K562 (cell line): Measurements from ENCODE around the gene AP1M2. TPM values are rescaled to one million over a fixed set of nuclear protein-coding genes. Genes with fewer than 3 reads are reported as not detected.

Experiments
- ETV1 ChIP-seq: fragments of 450-650 bp; conservative IDR thresholded peaks from 2 replicates; pipeline ENCODE4 v1.6.1; 2016; ENCODE audit warnings: missing genetic modification characterization, control low read depth, low read depth, missing compliant biosample characterization
- HDAC2 ChIP-seq: fragments of 450-650 bp; IDR thresholded peaks from 2 replicates; pipeline ENCODE4 v1.6.1; 2016; ENCODE audit warnings: mild to moderate bottlenecking
- HDAC8 ChIP-seq: fragments of 450-650 bp; IDR thresholded peaks from 2 replicates; pipeline ENCODE4 v1.6.1; 2016; ENCODE audit warnings: mild to moderate bottlenecking, missing genetic modification characterization, moderate library complexity, missing compliant biosample characterization
- LEF1 ChIP-seq: fragments of 450-650 bp; IDR thresholded peaks from 2 replicates; pipeline ENCODE4 v1.6.1; 2016; ENCODE audit warnings: mild to moderate bottlenecking
- MTA2 ChIP-seq: fragments of 450-650 bp; IDR thresholded peaks from 2 replicates; pipeline ENCODE4 v1.6.1; 2016; ENCODE audit warnings: low read depth
- NFE2L1 ChIP-seq: fragments of 450-650 bp; IDR thresholded peaks from 2 replicates; pipeline ENCODE4 v1.6.1; 2016; ENCODE audit warnings: missing genetic modification characterization, low read depth, mild to moderate bottlenecking, missing compliant biosample characterization, moderate library complexity, borderline replicate concordance
- POU5F1 ChIP-seq: fragments of 150-350 bp; IDR thresholded peaks from 2 replicates; pipeline ENCODE4 v1.6.1; 2014; ENCODE audit warnings: borderline replicate concordance, low read length, low read depth, mild to moderate bottlenecking; ENCODE audit not compliant: partially characterized antibody
- RBM14 ChIP-seq: fragments of 200-400 bp; formaldehyde crosslinking; IDR thresholded peaks from 2 replicates; pipeline ENCODE4 v1.6.1; 2018; ENCODE audit warnings: low read depth, mild to moderate bottlenecking, low read length, moderate library complexity, borderline replicate concordance; ENCODE audit not compliant: insufficient read depth
- TARDBP ChIP-seq: fragments of 450-650 bp; IDR thresholded peaks from 2 replicates; pipeline ENCODE4 v1.6.1; 2016
- WHSC1 ChIP-seq: IDR thresholded peaks from one replicate; pipeline ENCODE4 v1.6.1; 2012; ENCODE audit warnings: low read length, control low read depth, inconsistent platforms
- ZKSCAN3 ChIP-seq: fragments of 250-450 bp; sonication (Bioruptor Pico); IDR thresholded peaks from 2 replicates; pipeline ENCODE4 v1.4.0; 2020
- ZNF12 ChIP-seq: sonication (generic); formaldehyde crosslinking; IDR thresholded peaks from 2 replicates; pipeline ENCODE4 v1.4.0; 2020; ENCODE audit warnings: mild to moderate bottlenecking, missing genetic modification reagents
- ZNF347 ChIP-seq: fragments of 450-650 bp; formaldehyde crosslinking; IDR thresholded peaks from 2 replicates; pipeline ENCODE4 v1.4.0; 2020; ENCODE audit warnings: low read depth, mild to moderate bottlenecking, moderate library complexity
- polyA plus RNA-seq, 8 experiments: library from polyadenylated mRNA; depleted of rRNA in 4 of 8; stranded (reverse) in 5 of 8; unstranded in 3 of 8; fragments of >200 nt; fragmentation: Nextera tagmentation in 2 of 8; fragmentation: Illumina TruSeq in 1 of 8; extraction: Ambion mirVana in 2 of 8; extraction: Trizol in 1 of 8; gene quantifications; 2 replicates each; pipeline versions ENCODE4 v1.2.1 to v1.2.3, GENCODE V29; 2011 to 2014; ENCODE audit warnings: inconsistent platforms in 1 of 8, missing spikeins in 1 of 8
- total RNA-seq, 7 experiments: library from RNA; depleted of rRNA in 6 of 7; stranded (reverse); fragments of >200 nt in 6 of 7; fragmentation: Illumina TruSeq in 2 of 7; extraction: Trizol in 2 of 7; gene quantifications; 2 replicates each; pipeline versions ENCODE4 v1.2.1 to v1.2.3, GENCODE V29; 2011 to 2021; ENCODE audit warnings: low replicate concordance in 1 of 7
- TF ChIP-seq, protein P1 (sequence below): fragments of 450-650 bp; IDR thresholded peaks from 2 replicates; pipeline ENCODE4 v1.6.1; 2016; ENCODE audit warnings: borderline replicate concordance
- TF ChIP-seq, protein P2 (sequence below): IDR thresholded peaks from 2 replicates; pipeline ENCODE4 v1.6.1; 2016; ENCODE audit warnings: missing genetic modification characterization, missing compliant biosample characterization
- TF ChIP-seq, protein P3 (sequence below), 2 experiments: fragments of 450-650 bp; IDR thresholded peaks; 2 replicates each; pipeline ENCODE4 v1.6.1; 2018; ENCODE audit warnings: mild to moderate bottlenecking in 2 of 2, low read depth in 1 of 2; ENCODE audit not compliant: partially characterized antibody in 2 of 2
- TF ChIP-seq, protein P4 (sequence below): sonication (generic); formaldehyde crosslinking; IDR thresholded peaks from 2 replicates; pipeline ENCODE4 v1.9.0; 2022; ENCODE audit warnings: mild to moderate bottlenecking, missing genetic modification reagents
- TF ChIP-seq, protein P5 (sequence below): sonication (generic); formaldehyde crosslinking; IDR thresholded peaks from 2 replicates; pipeline ENCODE4 v1.8.0; 2022; ENCODE audit warnings: missing genetic modification reagents, mild to moderate bottlenecking, borderline replicate concordance

AP1M2 gene
- total and polyA plus RNA-seq, 9 of the 15 experiments (the other 6 are each of a cell fraction or from before 2014, with no cell fraction given) = 0.33 to 1.4 (median 0.89) TPM; not detected in 1

DNA sequence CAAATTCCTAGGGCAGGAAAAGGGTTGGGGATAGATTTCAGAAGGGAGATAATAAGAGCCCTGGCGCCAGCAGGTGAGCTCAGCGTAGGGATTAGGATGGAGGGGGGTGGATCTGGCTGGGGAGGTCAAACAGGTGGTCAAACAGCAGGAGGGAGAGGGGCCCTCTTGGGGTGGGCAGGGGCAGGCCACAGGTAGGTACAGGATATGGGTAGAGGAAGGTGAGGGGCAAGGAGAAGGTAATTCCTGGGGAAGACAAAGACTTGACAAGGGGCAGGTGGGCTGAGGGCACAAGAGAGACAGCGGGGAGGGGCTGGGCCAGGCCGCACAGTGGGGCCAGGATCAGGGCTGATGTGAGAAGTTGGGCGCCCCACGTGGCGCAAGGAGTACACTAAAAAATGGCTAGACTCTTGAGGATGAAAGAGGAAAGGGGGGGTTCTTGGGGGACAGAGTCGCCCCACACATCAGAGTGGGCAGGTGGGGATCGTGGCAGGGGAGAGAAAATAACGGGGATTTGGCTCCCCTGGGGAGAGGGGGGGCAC, 22.0 kb downstream of the AP1M2 start (continued):
- TF ChIP-seq, protein P1, sequence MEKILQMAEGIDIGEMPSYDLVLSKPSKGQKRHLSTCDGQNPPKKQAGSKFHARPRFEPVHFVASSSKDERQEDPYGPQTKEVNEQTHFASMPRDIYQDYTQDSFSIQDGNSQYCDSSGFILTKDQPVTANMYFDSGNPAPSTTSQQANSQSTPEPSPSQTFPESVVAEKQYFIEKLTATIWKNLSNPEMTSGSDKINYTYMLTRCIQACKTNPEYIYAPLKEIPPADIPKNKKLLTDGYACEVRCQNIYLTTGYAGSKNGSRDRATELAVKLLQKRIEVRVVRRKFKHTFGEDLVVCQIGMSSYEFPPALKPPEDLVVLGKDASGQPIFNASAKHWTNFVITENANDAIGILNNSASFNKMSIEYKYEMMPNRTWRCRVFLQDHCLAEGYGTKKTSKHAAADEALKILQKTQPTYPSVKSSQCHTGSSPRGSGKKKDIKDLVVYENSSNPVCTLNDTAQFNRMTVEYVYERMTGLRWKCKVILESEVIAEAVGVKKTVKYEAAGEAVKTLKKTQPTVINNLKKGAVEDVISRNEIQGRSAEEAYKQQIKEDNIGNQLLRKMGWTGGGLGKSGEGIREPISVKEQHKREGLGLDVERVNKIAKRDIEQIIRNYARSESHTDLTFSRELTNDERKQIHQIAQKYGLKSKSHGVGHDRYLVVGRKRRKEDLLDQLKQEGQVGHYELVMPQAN = peak; percentile 76
- TF ChIP-seq, protein P2, sequence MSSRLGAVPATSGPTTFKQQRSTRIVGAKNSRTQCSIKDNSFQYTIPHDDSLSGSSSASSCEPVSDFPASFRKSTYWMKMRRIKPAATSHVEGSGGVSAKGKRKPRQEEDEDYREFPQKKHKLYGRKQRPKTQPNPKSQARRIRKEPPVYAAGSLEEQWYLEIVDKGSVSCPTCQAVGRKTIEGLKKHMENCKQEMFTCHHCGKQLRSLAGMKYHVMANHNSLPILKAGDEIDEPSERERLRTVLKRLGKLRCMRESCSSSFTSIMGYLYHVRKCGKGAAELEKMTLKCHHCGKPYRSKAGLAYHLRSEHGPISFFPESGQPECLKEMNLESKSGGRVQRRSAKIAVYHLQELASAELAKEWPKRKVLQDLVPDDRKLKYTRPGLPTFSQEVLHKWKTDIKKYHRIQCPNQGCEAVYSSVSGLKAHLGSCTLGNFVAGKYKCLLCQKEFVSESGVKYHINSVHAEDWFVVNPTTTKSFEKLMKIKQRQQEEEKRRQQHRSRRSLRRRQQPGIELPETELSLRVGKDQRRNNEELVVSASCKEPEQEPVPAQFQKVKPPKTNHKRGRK (tag) = no peak
- TF ChIP-seq HDAC2 = 0 out of 2 replicates have a peak, but pooled peaks have one; percentile 59
- no peak for TF ChIP-seq ZNF347 (CRISPR knock-in tag)
- TF ChIP-seq WHSC1 = no peak
- no peak for TF ChIP-seq MTA2
- no peak for TF ChIP-seq TARDBP
- TF ChIP-seq ETV1 = no peak
- TF ChIP-seq, protein P3, sequence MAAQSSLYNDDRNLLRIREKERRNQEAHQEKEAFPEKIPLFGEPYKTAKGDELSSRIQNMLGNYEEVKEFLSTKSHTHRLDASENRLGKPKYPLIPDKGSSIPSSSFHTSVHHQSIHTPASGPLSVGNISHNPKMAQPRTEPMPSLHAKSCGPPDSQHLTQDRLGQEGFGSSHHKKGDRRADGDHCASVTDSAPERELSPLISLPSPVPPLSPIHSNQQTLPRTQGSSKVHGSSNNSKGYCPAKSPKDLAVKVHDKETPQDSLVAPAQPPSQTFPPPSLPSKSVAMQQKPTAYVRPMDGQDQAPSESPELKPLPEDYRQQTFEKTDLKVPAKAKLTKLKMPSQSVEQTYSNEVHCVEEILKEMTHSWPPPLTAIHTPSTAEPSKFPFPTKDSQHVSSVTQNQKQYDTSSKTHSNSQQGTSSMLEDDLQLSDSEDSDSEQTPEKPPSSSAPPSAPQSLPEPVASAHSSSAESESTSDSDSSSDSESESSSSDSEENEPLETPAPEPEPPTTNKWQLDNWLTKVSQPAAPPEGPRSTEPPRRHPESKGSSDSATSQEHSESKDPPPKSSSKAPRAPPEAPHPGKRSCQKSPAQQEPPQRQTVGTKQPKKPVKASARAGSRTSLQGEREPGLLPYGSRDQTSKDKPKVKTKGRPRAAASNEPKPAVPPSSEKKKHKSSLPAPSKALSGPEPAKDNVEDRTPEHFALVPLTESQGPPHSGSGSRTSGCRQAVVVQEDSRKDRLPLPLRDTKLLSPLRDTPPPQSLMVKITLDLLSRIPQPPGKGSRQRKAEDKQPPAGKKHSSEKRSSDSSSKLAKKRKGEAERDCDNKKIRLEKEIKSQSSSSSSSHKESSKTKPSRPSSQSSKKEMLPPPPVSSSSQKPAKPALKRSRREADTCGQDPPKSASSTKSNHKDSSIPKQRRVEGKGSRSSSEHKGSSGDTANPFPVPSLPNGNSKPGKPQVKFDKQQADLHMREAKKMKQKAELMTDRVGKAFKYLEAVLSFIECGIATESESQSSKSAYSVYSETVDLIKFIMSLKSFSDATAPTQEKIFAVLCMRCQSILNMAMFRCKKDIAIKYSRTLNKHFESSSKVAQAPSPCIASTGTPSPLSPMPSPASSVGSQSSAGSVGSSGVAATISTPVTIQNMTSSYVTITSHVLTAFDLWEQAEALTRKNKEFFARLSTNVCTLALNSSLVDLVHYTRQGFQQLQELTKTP (IDR thresholded peaks at IDR 0.05; ENCODE audit: low read depth in 1 of 2, partially characterized antibody in 2 of 2) = peak in 1 of 2 experiments; percentile 30
- no peak for TF ChIP-seq NFE2L1 (tag)
- TF ChIP-seq HDAC8 (tag) = no peak
- no peak for TF ChIP-seq ZNF12 (CRISPR knock-in tag)
- TF ChIP-seq, protein P4, sequence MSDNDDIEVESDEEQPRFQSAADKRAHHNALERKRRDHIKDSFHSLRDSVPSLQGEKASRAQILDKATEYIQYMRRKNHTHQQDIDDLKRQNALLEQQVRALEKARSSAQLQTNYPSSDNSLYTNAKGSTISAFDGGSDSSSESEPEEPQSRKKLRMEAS (CRISPR knock-in tag) = peak; percentile 27; the same call in 1 of the 2 replicates
- TF ChIP-seq, protein P5, sequence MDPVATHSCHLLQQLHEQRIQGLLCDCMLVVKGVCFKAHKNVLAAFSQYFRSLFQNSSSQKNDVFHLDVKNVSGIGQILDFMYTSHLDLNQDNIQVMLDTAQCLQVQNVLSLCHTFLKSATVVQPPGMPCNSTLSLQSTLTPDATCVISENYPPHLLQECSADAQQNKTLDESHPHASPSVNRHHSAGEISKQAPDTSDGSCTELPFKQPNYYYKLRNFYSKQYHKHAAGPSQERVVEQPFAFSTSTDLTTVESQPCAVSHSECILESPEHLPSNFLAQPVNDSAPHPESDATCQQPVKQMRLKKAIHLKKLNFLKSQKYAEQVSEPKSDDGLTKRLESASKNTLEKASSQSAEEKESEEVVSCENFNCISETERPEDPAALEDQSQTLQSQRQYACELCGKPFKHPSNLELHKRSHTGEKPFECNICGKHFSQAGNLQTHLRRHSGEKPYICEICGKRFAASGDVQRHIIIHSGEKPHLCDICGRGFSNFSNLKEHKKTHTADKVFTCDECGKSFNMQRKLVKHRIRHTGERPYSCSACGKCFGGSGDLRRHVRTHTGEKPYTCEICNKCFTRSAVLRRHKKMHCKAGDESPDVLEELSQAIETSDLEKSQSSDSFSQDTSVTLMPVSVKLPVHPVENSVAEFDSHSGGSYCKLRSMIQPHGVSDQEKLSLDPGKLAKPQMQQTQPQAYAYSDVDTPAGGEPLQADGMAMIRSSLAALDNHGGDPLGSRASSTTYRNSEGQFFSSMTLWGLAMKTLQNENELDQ = no peak
- TF ChIP-seq POU5F1 = no peak
- no peak for TF ChIP-seq RBM14
- TF ChIP-seq LEF1 = no peak
- TF ChIP-seq ZKSCAN3 = no peak
